ENCODE results near the gene ZNF750.

ZNF750 gene

DNA sequence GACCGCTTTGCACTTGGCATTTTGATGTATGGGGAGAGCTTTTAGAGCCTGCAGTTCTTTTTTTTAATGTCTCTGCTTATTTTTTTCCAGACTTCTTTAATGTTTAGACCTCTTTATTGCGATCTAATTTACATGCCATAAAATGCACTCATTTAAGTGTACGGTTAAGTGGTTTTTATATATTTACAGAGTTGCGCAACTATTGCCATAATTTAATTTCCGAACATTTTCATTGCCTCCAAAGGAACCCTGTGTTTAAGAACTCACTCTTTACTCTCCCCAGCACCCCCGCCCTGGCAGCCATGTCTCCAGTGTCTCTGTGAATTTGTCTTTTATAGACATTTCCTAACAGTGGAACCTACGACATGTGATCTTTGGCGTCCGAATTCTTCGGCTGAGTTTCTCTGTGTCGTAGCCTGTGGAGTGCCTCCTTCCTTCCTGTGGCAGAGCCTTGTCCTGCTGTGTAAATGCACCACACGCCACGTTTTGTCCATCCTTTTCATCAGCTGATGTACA lies 24.0 kb downstream of the ZNF750 start:
- TF ChIP-seq, protein P1, sequence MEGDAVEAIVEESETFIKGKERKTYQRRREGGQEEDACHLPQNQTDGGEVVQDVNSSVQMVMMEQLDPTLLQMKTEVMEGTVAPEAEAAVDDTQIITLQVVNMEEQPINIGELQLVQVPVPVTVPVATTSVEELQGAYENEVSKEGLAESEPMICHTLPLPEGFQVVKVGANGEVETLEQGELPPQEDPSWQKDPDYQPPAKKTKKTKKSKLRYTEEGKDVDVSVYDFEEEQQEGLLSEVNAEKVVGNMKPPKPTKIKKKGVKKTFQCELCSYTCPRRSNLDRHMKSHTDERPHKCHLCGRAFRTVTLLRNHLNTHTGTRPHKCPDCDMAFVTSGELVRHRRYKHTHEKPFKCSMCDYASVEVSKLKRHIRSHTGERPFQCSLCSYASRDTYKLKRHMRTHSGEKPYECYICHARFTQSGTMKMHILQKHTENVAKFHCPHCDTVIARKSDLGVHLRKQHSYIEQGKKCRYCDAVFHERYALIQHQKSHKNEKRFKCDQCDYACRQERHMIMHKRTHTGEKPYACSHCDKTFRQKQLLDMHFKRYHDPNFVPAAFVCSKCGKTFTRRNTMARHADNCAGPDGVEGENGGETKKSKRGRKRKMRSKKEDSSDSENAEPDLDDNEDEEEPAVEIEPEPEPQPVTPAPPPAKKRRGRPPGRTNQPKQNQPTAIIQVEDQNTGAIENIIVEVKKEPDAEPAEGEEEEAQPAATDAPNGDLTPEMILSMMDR (IDR thresholded peaks at IDR 0.05; ENCODE audit: low read depth, low read length) = no peak
- TF ChIP-seq MYC (IDR thresholded peaks at IDR 0.05; ENCODE audit: low read depth, low read length) = no peak
- TF ChIP-seq POLR2A (IDR thresholded peaks at IDR 0.05; ENCODE audit: extremely low read depth, insufficient read length) = no peak
- TF ChIP-seq, protein P2, sequence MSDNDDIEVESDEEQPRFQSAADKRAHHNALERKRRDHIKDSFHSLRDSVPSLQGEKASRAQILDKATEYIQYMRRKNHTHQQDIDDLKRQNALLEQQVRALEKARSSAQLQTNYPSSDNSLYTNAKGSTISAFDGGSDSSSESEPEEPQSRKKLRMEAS (IDR thresholded peaks at IDR 0.05; ENCODE audit: low read depth, low read length) = no peak
- H3K4me3 ChIP-seq (ENCODE audit: low read depth, low read length) = no peak overlapping the region
- no peak for DNase-seq (ENCODE audit: low read depth)

GRCh38 chr17:82815354-82815753 lies 24.5 kb downstream of the ZNF750 start:
- no peak overlapping the region for H3K4me3 ChIP-seq (ENCODE audit: low read depth, low read length)
- no peak for DNase-seq (ENCODE audit: low read depth)

GRCh38 chr17:82814834-82815233 lies 25.0 kb downstream of the ZNF750 start:
- TF ChIP-seq, protein P2 (IDR thresholded peaks at IDR 0.05; ENCODE audit: low read depth, low read length) = no peak
- no peak for TF ChIP-seq MYC (IDR thresholded peaks at IDR 0.05; ENCODE audit: low read depth, low read length)
- TF ChIP-seq, protein P1 (IDR thresholded peaks at IDR 0.05; ENCODE audit: low read depth, low read length) = no peak
- TF ChIP-seq POLR2A (IDR thresholded peaks at IDR 0.05; ENCODE audit: extremely low read depth, insufficient read length) = no peak
- DNase-seq (ENCODE audit: low read depth) = no peak

More at GRCh38 chr17:82815354-82815753, 24.5 kb downstream of the ZNF750 start:
- TF ChIP-seq, protein P1 (IDR thresholded peaks at IDR 0.05; ENCODE audit: low read depth, low read length) = no peak
- TF ChIP-seq, protein P2 (IDR thresholded peaks at IDR 0.05; ENCODE audit: low read depth, low read length) = no peak
- no peak for TF ChIP-seq POLR2A (IDR thresholded peaks at IDR 0.05; ENCODE audit: extremely low read depth, insufficient read length)
- TF ChIP-seq MYC (IDR thresholded peaks at IDR 0.05; ENCODE audit: low read depth, low read length) = no peak

DNA sequence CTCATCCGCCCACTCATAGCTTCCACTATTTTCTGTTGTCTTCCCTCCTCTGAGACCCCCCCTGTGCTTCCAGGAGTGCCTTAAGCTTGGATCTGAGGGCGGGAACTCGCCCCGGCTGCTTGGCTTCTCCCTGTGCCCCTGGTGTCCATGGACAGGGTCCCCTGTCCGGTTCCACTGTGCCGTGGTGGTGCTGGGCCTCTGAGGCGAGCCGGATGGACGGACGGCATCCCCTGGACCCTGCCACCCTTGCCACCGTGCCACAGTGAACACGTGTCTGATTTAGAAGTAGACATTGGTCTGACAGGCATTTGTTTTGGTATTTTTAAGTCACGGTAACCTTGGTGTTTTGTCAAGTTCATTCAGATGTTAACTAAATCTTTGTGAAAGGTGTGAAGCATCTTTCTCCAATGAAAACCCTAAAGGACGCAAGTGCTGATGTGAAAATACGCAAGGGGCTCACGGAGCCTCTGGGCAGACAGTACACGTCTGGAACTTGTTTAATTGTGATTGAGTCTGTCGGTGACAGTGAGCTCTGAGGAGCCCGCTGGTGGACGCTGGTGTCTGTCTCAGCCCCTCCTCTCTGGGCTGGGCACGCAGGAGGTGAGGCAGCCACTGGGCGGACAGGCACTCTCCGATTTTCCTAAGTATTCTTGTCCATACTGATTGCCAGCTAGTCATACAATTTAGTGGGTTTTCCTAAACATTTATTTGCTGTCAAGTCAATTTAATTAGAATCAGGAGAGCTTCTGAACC lies 26.3 kb downstream of the ZNF750 start:
- TF ChIP-seq POLR2A (IDR thresholded peaks at IDR 0.05; ENCODE audit: extremely low read depth, insufficient read length) (no peak), MYC (IDR thresholded peaks at IDR 0.05; ENCODE audit: low read depth, low read length) (no peak)
- TF ChIP-seq, protein P1 (IDR thresholded peaks at IDR 0.05; ENCODE audit: low read depth, low read length) = no peak
- TF ChIP-seq, protein P2 (IDR thresholded peaks at IDR 0.05; ENCODE audit: low read depth, low read length) = no peak
- H3K4me3 ChIP-seq (ENCODE audit: low read depth, low read length) = no peak overlapping the region

More at GRCh38 chr17:82814834-82815233, 25.0 kb downstream of the ZNF750 start:
- H3K4me3 ChIP-seq (ENCODE audit: low read depth, low read length) = no peak overlapping the region

DNA sequence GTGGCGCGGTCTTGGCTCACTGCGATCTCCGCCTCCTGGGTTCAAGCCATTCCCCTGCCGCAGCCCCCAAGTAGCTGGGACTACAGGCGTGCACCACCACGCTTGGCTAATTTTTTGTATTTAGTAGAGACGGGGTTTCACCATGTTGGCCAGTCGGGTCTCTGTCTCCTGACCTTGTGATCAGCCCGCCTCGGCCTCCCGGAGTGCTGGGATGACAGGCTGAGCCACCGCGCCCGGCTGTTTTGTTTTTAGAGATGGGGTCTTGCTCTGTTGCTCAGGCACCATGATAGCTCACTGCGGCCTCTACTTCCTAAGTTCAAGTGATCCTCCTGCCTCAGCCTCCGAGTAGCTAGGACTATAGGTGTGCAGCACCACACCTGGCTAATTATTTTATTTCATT lies 27.2 kb downstream of the ZNF750 start:
- DNase-seq (ENCODE audit: low read depth) = no peak
- H3K4me3 ChIP-seq (ENCODE audit: low read depth, low read length) = no peak overlapping the region
- TF ChIP-seq POLR2A (IDR thresholded peaks at IDR 0.05; ENCODE audit: extremely low read depth, insufficient read length) (no peak), MYC (IDR thresholded peaks at IDR 0.05; ENCODE audit: low read depth, low read length) (no peak)
- TF ChIP-seq, protein P2 (IDR thresholded peaks at IDR 0.05; ENCODE audit: low read depth, low read length) = no peak
- TF ChIP-seq, protein P1 (IDR thresholded peaks at IDR 0.05; ENCODE audit: low read depth, low read length) = no peak

More for the DNA sequence above, 26.3 kb downstream of the ZNF750 start:
- no peak for DNase-seq (ENCODE audit: low read depth)

All from NB4 (cell line).